GM12865 (cell line): ENCODE measurements around the gene CLP1.

ENCODE experiments used
- DNase-seq: peaks from one replicate; pipeline ENCODE4 v3.0.0; 2010; ENCODE audit warnings: low read depth
- H3K4me3 ChIP-seq: 2 replicates; pipeline ENCODE4 v1.5.1; 2011; ENCODE audit warnings: mild to moderate bottlenecking, low read depth, low read length, control low read depth
- TF ChIP-seq, protein P1 (sequence below): IDR thresholded peaks from 2 replicates; pipeline ENCODE4 v1.5.1; 2011; ENCODE audit warnings: low read length, control low read depth, low read depth, inconsistent platforms; ENCODE audit not compliant: insufficient read depth; ENCODE audit errors: missing control alignments

Gene CLP1

GRCh38 chr11:57646194-57646798, 11.3 kb upstream of the CLP1 start:
- TF ChIP-seq, protein P1, sequence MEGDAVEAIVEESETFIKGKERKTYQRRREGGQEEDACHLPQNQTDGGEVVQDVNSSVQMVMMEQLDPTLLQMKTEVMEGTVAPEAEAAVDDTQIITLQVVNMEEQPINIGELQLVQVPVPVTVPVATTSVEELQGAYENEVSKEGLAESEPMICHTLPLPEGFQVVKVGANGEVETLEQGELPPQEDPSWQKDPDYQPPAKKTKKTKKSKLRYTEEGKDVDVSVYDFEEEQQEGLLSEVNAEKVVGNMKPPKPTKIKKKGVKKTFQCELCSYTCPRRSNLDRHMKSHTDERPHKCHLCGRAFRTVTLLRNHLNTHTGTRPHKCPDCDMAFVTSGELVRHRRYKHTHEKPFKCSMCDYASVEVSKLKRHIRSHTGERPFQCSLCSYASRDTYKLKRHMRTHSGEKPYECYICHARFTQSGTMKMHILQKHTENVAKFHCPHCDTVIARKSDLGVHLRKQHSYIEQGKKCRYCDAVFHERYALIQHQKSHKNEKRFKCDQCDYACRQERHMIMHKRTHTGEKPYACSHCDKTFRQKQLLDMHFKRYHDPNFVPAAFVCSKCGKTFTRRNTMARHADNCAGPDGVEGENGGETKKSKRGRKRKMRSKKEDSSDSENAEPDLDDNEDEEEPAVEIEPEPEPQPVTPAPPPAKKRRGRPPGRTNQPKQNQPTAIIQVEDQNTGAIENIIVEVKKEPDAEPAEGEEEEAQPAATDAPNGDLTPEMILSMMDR: no peak
- DNase-seq: peak; percentile 49

DNA sequence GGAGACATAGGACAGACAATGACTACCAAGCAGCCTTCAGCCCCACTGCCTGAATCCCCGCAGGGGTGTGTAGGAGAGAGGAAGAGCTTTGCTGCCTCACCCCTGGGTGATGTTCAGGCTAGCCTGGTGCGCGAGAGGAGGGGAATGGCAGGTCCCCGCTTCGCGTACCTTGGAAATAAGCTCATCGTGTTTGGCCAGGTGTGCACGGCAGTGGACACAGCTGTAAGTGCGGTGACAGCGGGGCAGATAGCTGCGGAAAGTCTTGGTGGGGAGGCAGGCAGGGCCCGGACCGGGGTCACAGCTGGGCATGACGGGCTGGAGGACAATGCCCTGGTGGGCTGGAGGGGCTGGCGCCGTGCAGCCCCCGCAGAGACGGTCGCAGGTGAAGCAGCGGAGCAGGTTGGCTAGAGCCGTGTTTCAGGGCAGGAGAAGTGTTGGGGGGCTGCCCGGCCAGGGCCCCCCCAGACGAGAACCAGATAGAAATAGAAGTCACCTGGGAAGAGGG, 10.7 kb upstream of the CLP1 start:
- no peak overlapping the region for H3K4me3 ChIP-seq
- TF ChIP-seq, protein P1: no peak
- DNase-seq: no peak

More at GRCh38 chr11:57646194-57646798, 11.3 kb upstream of the CLP1 start:
- no peak overlapping the region for H3K4me3 ChIP-seq

GRCh38 chr11:57647372-57647771, 10.2 kb upstream of the CLP1 start:
- H3K4me3 ChIP-seq: no peak overlapping the region
- DNase-seq: no peak
- TF ChIP-seq, protein P1: no peak

DNA sequence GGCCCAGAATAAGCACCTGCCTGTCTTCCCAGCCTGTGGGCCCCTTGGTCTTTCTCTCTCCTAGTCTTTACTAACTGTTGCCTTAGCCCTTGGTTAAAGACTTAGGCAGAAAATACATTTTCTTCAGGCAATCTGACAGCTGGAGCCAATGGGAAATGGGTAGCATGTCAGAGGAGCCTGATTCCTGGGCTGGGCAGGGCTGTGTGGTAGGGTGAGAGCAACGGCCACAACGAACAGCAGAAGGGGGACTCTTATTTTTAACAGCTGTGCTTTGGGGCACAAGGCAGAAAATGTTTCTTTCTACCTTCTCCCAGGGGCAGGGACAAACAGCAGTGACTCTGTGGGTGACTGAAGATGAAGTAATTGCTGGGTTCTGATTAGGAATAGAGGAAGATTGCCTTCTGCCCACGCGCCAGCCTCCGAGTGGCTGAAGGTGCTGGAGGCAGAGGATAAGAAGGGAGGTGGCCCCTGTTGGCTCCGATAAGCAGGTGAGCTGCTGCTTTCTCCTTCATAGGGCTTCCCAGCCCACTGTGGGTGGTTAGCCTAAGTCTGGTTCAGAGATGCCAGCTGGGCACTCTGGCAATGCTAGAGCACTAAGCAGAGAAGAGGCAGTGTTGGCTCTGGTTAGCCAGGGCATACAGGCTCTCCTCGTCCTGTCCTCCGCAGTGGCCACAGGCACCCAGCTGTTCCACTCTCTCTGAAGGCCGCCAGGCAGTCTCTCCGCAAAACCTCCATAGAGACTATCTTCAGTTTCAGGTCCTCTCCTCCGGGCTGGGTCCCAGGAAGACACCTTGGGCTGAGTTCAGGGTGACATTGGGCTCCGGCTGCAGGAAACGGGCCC, 9.4 kb upstream of the CLP1 start:
- TF ChIP-seq, protein P1: no peak
- DNase-seq: no peak
- no peak overlapping the region for H3K4me3 ChIP-seq

DNA sequence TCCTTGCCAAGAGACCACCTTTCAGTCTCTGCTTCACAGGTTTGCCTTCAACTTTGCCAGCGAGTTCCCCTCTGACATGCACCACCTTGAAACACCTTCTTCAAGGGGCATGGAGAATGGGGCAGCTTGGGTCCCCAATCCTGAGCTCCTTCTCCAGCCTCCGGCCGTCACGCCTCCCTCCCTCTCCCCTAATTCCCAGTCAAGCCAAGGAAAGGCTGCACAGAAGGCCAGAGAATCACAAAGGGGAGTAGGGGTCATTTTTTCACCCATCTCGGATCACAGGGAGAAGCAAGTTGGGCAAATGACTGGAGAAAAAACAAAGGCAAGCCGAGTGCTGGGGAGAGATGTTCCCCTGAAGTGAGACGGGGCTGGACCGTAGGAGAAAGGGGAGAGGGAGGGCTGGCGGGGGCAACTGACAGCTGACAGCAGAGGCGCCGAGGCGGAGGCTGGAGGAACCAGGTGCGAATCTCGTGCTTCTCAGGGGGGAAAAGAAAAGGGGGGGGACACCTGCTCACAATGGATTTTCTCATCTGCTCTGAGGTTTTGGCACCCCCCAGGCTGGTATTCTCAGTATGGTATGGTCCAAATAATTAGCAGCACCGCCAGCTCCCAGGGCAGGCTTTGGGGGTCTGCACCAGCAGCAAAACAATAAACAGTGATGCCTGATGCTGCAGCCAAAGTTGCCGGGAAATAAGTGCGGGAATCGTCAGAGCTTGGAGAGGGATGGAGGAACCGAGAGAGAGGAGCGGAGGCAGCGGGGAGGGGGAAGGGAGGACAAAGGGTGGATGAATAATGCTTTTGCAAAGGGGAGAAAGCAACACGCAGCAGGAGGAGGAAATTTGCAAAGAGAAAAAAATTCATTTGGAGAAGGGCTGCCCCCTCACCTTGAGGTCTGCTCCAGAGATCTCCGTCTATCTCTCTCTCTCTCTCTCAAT, 8.5 kb upstream of the CLP1 start:
- TF ChIP-seq, protein P1: no peak
- DNase-seq: no peak

More for the DNA sequence above, 8.5 kb upstream of the CLP1 start:
- H3K4me3 ChIP-seq: no peak overlapping the region
